H9 (cell line): ENCODE results near the gene SLITRK6. TPM values are rescaled to one million over a fixed set of nuclear protein-coding genes. Genes with fewer than 3 reads are reported as not detected.

Experiments used
- DNase-seq: peaks from one replicate; pipeline ENCODE4 v3.0.0-alpha.2; 2017
- H2AFZ ChIP-seq: one replicate; pipeline ENCODE4 v1.6.1; 2013; ENCODE audit warnings: mild to moderate bottlenecking, low read length, control low read depth, moderate library complexity
- H2AK5ac ChIP-seq: 2 replicates; pipeline ENCODE4 v1.6.1; 2013; ENCODE audit warnings: low read length, control low read depth, mixed read lengths; ENCODE audit not compliant: insufficient read length
- H2BK120ac ChIP-seq: one replicate; pipeline ENCODE4 v1.6.1; 2013; ENCODE audit warnings: low read depth, mild to moderate bottlenecking, low read length, control low read depth, inconsistent platforms; ENCODE audit not compliant: poor library complexity, severe bottlenecking
- H2BK12ac ChIP-seq: 2 replicates; pipeline ENCODE4 v1.6.1; 2013; ENCODE audit warnings: low read length, control low read depth, mixed read lengths, low read depth; ENCODE audit not compliant: insufficient read length
- H2BK15ac ChIP-seq: 2 replicates; pipeline ENCODE4 v1.6.1; 2013; ENCODE audit warnings: low read depth, low read length, control low read depth
- H2BK20ac ChIP-seq: one replicate; pipeline ENCODE4 v1.6.1; 2013; ENCODE audit warnings: low read depth, mild to moderate bottlenecking, low read length, control low read depth, inconsistent platforms; ENCODE audit not compliant: poor library complexity, severe bottlenecking
- H2BK5ac ChIP-seq: 2 replicates; pipeline ENCODE4 v1.6.1; 2013; ENCODE audit warnings: low read length, control low read depth, mixed read lengths; ENCODE audit not compliant: insufficient read length
- H3K14ac ChIP-seq: 2 replicates; pipeline ENCODE4 v1.6.1; 2013; ENCODE audit warnings: low read length, control low read depth; ENCODE audit not compliant: insufficient read depth
- H3K18ac ChIP-seq: 2 replicates; pipeline ENCODE4 v1.6.1; 2013; ENCODE audit warnings: low read depth, mild to moderate bottlenecking, mixed read lengths, low read length, control low read depth; ENCODE audit not compliant: insufficient read length
- H3K23ac ChIP-seq: 2 replicates; pipeline ENCODE4 v1.6.1; 2013; ENCODE audit warnings: low read length, control low read depth, mixed read lengths, low read depth; ENCODE audit not compliant: insufficient read length
- H3K23me2 ChIP-seq: 2 replicates; pipeline ENCODE4 v1.6.1; 2013; ENCODE audit warnings: low read depth, mild to moderate bottlenecking, mixed read lengths, low read length, control low read depth; ENCODE audit not compliant: insufficient read length, poor library complexity, severe bottlenecking
- H3K27ac ChIP-seq: 2 replicates; pipeline ENCODE4 v1.5.1; 2013; ENCODE audit warnings: low read length, control low read depth, mixed read lengths, low read depth; ENCODE audit not compliant: insufficient read length
- H3K27me3 ChIP-seq: 2 replicates; pipeline ENCODE4 v1.6.1; 2013; ENCODE audit warnings: low read length, control low read depth, inconsistent platforms; ENCODE audit not compliant: insufficient read depth
- H3K4ac ChIP-seq: 2 replicates; pipeline ENCODE4 v1.6.1; 2013; ENCODE audit warnings: low read depth, mild to moderate bottlenecking, control low read depth, inconsistent platforms, low read length, moderate library complexity
- H3K4me1 ChIP-seq: 2 replicates; pipeline ENCODE4 v1.6.1; 2013; ENCODE audit warnings: low read length, control low read depth, inconsistent platforms; ENCODE audit not compliant: insufficient read depth
- H3K4me2 ChIP-seq: 2 replicates; pipeline ENCODE4 v1.6.1; 2013; ENCODE audit warnings: low read length, control low read depth, mixed read lengths; ENCODE audit not compliant: insufficient read length, insufficient read depth
- H3K56ac ChIP-seq: 2 replicates; pipeline ENCODE4 v1.6.1; 2013; ENCODE audit warnings: low read depth, mild to moderate bottlenecking, mixed read lengths, low read length, control low read depth; ENCODE audit not compliant: insufficient read length
- H3K79me1 ChIP-seq: 2 replicates; pipeline ENCODE4 v1.6.1; 2013; ENCODE audit warnings: low read depth, mild to moderate bottlenecking, moderate library complexity, low read length, control low read depth, inconsistent platforms; ENCODE audit not compliant: insufficient read depth, poor library complexity, severe bottlenecking
- H3K79me2 ChIP-seq: 2 replicates; pipeline ENCODE4 v1.6.1; 2013; ENCODE audit warnings: low read length, control low read depth, inconsistent platforms; ENCODE audit not compliant: insufficient read depth
- H3K9ac ChIP-seq: 2 replicates; pipeline ENCODE4 v1.6.1; 2013; ENCODE audit warnings: low read length, control low read depth, mixed read lengths; ENCODE audit not compliant: insufficient read length; ENCODE audit errors: extremely low read depth
- H3K9me3 ChIP-seq: one replicate; pipeline ENCODE4 v1.6.1; 2013; ENCODE audit warnings: low read depth, low read length, inconsistent platforms; ENCODE audit not compliant: control insufficient read depth
- H3T11ph ChIP-seq: one replicate; pipeline ENCODE4 v1.6.1; 2013; ENCODE audit warnings: mild to moderate bottlenecking, low read length, control low read depth, inconsistent platforms
- H4K20me1 ChIP-seq: one replicate; pipeline ENCODE4 v1.6.1; 2013; ENCODE audit not compliant: control insufficient read depth, insufficient read length, insufficient read depth
- H4K5ac ChIP-seq: 2 replicates; pipeline ENCODE4 v1.6.1; 2013; ENCODE audit warnings: low read depth, mild to moderate bottlenecking, mixed read lengths, low read length, control low read depth; ENCODE audit not compliant: insufficient read length
- H4K8ac ChIP-seq: replicated peaks from 2 replicates; pipeline ENCODE4 v1.6.1; 2013; ENCODE audit warnings: low read length, control low read depth, mixed read lengths, low read depth; ENCODE audit not compliant: insufficient read length
- H4K91ac ChIP-seq: 2 replicates; pipeline ENCODE4 v1.6.1; 2013; ENCODE audit warnings: low read depth, mild to moderate bottlenecking, moderate library complexity, mixed read lengths, low read length, control low read depth; ENCODE audit not compliant: insufficient read length
- H3K27ac Mint-ChIP-seq, 3 experiments: 2 replicates in 2 of 3; 3 replicates in 1 of 3; pipeline ENCODE4 v1.8.0; 2020 to 2021; ENCODE audit warnings: mixed read lengths in 3 of 3, mild to moderate bottlenecking in 1 of 3, moderate library complexity in 1 of 3
- H3K27me3 Mint-ChIP-seq: 2 replicates; pipeline ENCODE4 v1.8.0; 2021; ENCODE audit warnings: low read depth, mild to moderate bottlenecking, moderate library complexity, mixed read lengths
- H3K36me3 Mint-ChIP-seq, 3 experiments: 2 replicates in 2 of 3; 3 replicates in 1 of 3; pipeline ENCODE4 v1.8.0; 2020 to 2021; ENCODE audit warnings: low read depth in 3 of 3, mixed read lengths in 3 of 3; ENCODE audit not compliant: insufficient read depth in 1 of 3
- H3K4me1 Mint-ChIP-seq, 2 experiments: 2 replicates each; pipeline ENCODE4 v1.8.0; 2020; ENCODE audit warnings: mixed read lengths in 2 of 2
- H3K4me3 Mint-ChIP-seq, 2 experiments: 2 replicates in 1 of 2; 3 replicates in 1 of 2; pipeline ENCODE4 v1.8.0; 2020 to 2021; ENCODE audit warnings: mild to moderate bottlenecking in 2 of 2, mixed read lengths in 2 of 2, moderate library complexity in 1 of 2
- H3K9me3 Mint-ChIP-seq, 2 experiments: 2 replicates in 1 of 2; 3 replicates in 1 of 2; pipeline ENCODE4 v1.8.0; 2020; ENCODE audit warnings: mild to moderate bottlenecking in 2 of 2, mixed read lengths in 2 of 2, moderate library complexity in 1 of 2
- WGBS: extraction: QIAGEN DNeasy Blood & Tissue Kit; methylation state at CpG from one replicate; pipeline ENCODE4 v1.1.7; 2013; ENCODE audit warnings: missing lambda C conversion rate, low lambda C conversion rate, mixed read lengths; ENCODE audit not compliant: insufficient read length; ENCODE audit errors: extremely low coverage; 5-methylcytosine and 5-hydroxymethylcytosine counted together
- total RNA-seq: library from RNA; stranded (reverse); gene quantifications from 2 replicates; pipeline ENCODE4 v1.2.1, GENCODE V29; 2021
- TF ChIP-seq, protein P1 (sequence below): fragments of 200-600 bp; sonication (generic); conservative IDR thresholded peaks from 3 replicates; pipeline ENCODE4 v1.8.0; 2021; ENCODE audit warnings: antibody characterized with exemption, mild to moderate bottlenecking

The SLITRK6 gene
- total RNA-seq, 1 experiment from 2014 or later: not detected

- Histone ChIP-seq H3K4ac (no peak overlapping the region), H3K9ac (no peak overlapping the region), H2AFZ (no peak overlapping the region), H2BK15ac (no peak overlapping the region), H4K91ac (no peak overlapping the region), H2BK20ac (no peak overlapping the region), H4K20me1 (no peaks in the 10 kb centered on the region), H4K5ac (no peak overlapping the region), H2BK120ac (no peak overlapping the region), H2BK5ac (no peak overlapping the region), H3T11ph (no peak overlapping the region), H3K23ac (no peak overlapping the region), H3K4me1 (no peaks in the 10 kb centered on the region), H3K4me2 (no peak overlapping the region), H2AK5ac (no peak overlapping the region), H3K79me1 (no peaks in the 10 kb centered on the region), H3K9me3 (no peaks in the 10 kb centered on the region), H3K23me2 (no peaks in the 10 kb centered on the region), H3K27ac (no peak overlapping the region), H4K8ac (no peak overlapping the region), H2BK12ac (no peak overlapping the region), H3K56ac (no peak overlapping the region), H3K14ac (no peak overlapping the region), H3K27me3 (no peaks in the 10 kb centered on the region), H3K79me2 (no peaks in the 10 kb centered on the region), H3K18ac (no peak overlapping the region)
- Mint-ChIP-seq H3K36me3 (peaks cover 0 to 3% (median 2%) of the 10 kb centered on the region in 3 experiments; a peak in 3 of 7 replicates), H3K4me3 (no peak overlapping the region), H3K4me1 (no peaks in the 10 kb centered on the region), H3K27ac (no peak overlapping the region), H3K27me3 (no peaks in the 10 kb centered on the region), H3K9me3 (peaks cover 2% of the 10 kb centered on the region in 2 experiments; a peak in 4 of 5 replicates)
- WGBS: no CpG with 5 or more reads among the region's 2 CpGs
- TF ChIP-seq, protein P1, sequence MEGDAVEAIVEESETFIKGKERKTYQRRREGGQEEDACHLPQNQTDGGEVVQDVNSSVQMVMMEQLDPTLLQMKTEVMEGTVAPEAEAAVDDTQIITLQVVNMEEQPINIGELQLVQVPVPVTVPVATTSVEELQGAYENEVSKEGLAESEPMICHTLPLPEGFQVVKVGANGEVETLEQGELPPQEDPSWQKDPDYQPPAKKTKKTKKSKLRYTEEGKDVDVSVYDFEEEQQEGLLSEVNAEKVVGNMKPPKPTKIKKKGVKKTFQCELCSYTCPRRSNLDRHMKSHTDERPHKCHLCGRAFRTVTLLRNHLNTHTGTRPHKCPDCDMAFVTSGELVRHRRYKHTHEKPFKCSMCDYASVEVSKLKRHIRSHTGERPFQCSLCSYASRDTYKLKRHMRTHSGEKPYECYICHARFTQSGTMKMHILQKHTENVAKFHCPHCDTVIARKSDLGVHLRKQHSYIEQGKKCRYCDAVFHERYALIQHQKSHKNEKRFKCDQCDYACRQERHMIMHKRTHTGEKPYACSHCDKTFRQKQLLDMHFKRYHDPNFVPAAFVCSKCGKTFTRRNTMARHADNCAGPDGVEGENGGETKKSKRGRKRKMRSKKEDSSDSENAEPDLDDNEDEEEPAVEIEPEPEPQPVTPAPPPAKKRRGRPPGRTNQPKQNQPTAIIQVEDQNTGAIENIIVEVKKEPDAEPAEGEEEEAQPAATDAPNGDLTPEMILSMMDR: no peak
- no peak for DNase-seq
Measured at GRCh38 chr13:85819513-85819912, 20.3 kb upstream of the SLITRK6 start.
